Measurements from ENCODE around the gene CCDC74B.
"Not testable (repeated sequence)": the region's sequence is repeated elsewhere in the genome, so short reads cannot be mapped to it uniquely, and the experiment has no call there.

CCDC74B gene

DNA sequence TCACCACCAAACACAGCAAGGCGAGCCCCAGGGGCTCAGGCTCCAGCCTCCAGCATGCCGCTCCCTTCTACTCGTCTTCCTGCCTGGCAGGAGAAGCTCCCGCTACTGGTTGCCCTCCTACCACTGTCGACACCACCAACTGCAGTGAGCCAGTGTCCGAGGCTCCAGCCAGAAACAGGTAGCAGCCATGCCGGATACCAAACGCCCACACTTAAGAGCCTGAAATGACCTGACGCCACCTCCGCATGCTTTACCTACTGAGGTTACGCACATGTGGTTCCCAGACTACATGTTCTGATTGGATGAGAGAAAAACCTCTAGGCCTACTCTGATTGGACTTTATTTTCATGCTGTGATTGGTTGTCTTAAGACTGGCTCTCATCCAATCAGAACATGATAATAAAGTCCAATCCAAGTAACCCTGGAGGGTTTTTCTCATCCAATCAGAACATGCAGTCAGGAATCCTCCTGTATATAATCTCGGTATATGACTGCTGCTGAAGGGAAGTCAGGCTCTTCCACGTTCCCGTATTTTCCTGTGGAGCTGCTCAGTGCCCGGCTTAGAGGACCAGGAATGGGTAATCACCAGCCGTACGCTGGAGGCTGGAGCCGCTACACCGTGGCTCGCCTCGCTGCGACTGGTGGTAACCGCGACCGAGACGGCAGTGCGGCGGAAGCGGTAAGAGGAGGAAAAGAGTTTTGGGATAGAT lies 15.6 kb downstream of the CCDC74B start, which contains the start of gene POTEF:
POTEF (minus strand) TSS at position 103 of the 710 bp plus-strand sequence. CDS start 8,707 bp downstream, outside the sequence.
- not testable (repeated sequence) for DNase-seq (ENCODE audit: low spot score)

GRCh38 chr2:130128464-130128863 lies 16.4 kb downstream of the CCDC74B start:
- not testable (repeated sequence) for H3K4me3 Mint-ChIP-seq; DNase-seq (ENCODE audit: low spot score); H3K27ac Mint-ChIP-seq; H3K9me3 Mint-ChIP-seq; H3K36me3 Mint-ChIP-seq (ENCODE audit: low read depth); H3K4me1 Mint-ChIP-seq (ENCODE audit: low read depth); H3K27me3 Mint-ChIP-seq (ENCODE audit: low read depth)

More for the DNA sequence above, 15.6 kb downstream of the CCDC74B start, which contains the start of gene POTEF:
- H3K36me3 Mint-ChIP-seq (ENCODE audit: low read depth); H3K9me3 Mint-ChIP-seq; H3K27ac Mint-ChIP-seq; H3K27me3 Mint-ChIP-seq (ENCODE audit: low read depth); H3K4me3 Mint-ChIP-seq; H3K4me1 Mint-ChIP-seq (ENCODE audit: low read depth): not testable (repeated sequence)

DNA sequence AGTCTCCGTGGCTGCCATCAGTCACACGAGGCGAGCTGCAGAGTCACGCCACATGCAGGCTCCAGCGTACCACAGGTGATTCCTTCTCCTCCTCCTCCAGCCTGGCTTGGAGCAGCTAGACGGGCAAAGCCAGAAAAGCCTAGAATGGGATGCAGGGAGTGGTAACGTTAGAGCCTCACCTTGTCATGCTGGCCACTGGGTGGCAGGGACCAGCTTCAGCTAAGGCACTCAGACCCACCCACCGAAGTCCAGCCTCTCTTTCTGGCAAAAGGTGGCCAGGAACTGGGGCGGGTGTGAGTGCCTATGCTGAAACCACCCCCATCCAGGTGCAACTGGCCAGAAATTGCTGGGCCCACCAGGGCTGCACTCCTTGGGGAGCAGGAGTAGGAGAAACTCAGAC lies 17.2 kb downstream of the CCDC74B start:
- H3K36me3 Mint-ChIP-seq (ENCODE audit: low read depth); DNase-seq (ENCODE audit: low spot score); H3K27ac Mint-ChIP-seq; H3K9me3 Mint-ChIP-seq; H3K4me1 Mint-ChIP-seq (ENCODE audit: low read depth); H3K4me3 Mint-ChIP-seq; H3K27me3 Mint-ChIP-seq (ENCODE audit: low read depth): not testable (repeated sequence)

GRCh38 chr2:130120924-130121323 lies 24.0 kb downstream of the CCDC74B start:
- H3K27me3 Mint-ChIP-seq (ENCODE audit: low read depth); H3K36me3 Mint-ChIP-seq (ENCODE audit: low read depth); H3K4me1 Mint-ChIP-seq (ENCODE audit: low read depth); H3K27ac Mint-ChIP-seq; DNase-seq (ENCODE audit: low spot score); H3K9me3 Mint-ChIP-seq; H3K4me3 Mint-ChIP-seq: not testable (repeated sequence)

- H3K9me3 Mint-ChIP-seq; H3K27ac Mint-ChIP-seq; H3K4me1 Mint-ChIP-seq (ENCODE audit: low read depth); H3K4me3 Mint-ChIP-seq; DNase-seq (ENCODE audit: low spot score); H3K36me3 Mint-ChIP-seq (ENCODE audit: low read depth); H3K27me3 Mint-ChIP-seq (ENCODE audit: low read depth): not testable (repeated sequence)
Observed at GRCh38 chr2:130102597-130103363, 42.1 kb downstream of the CCDC74B start.
